Small intestine (tissue), 7 donors: ENCODE measurements around the gene TOM1L2. TPM values are rescaled to one million over a fixed set of nuclear protein-coding genes. Genes with fewer than 3 reads are reported as not detected.

Experiments
- DNase-seq, 2 donors: peaks; one replicate each; pipeline versions ENCODE4 v3.0.0 to v3.0.0-alpha.2; 2013
- FAIRE-seq: peaks from 2 replicates; lab custom pipeline; 2012; peaks lifted over from hg19 to GRCh38; lab: Jason Lieb, UNC
- H3K27ac ChIP-seq, 3 donors: one replicate each; pipeline ENCODE4 v1.5.1; 2013; ENCODE audit warnings: low read length in 2 of 3, mild to moderate bottlenecking in 2 of 3, control low read depth in 1 of 3, inconsistent platforms in 1 of 3, low read depth in 1 of 3, moderate library complexity in 1 of 3
- H3K27me3 ChIP-seq, 3 donors: one replicate each; pipeline ENCODE4 v1.6.1; 2013; ENCODE audit warnings: low read length in 3 of 3, inconsistent platforms in 1 of 3; ENCODE audit not compliant: control insufficient read depth in 3 of 3, insufficient read depth in 3 of 3
- H3K36me3 ChIP-seq, 3 donors: one replicate each; pipeline ENCODE4 v1.6.1; 2013; ENCODE audit warnings: low read length in 3 of 3, inconsistent platforms in 1 of 3, low read depth in 1 of 3, mild to moderate bottlenecking in 1 of 3, moderate library complexity in 1 of 3; ENCODE audit not compliant: control insufficient read depth in 3 of 3, insufficient read depth in 2 of 3
- H3K4me1 ChIP-seq, 3 donors: one replicate each; pipeline ENCODE4 v1.6.1; 2013; ENCODE audit warnings: low read length in 2 of 3, inconsistent platforms in 1 of 3, low read depth in 1 of 3, mild to moderate bottlenecking in 1 of 3, moderate library complexity in 1 of 3; ENCODE audit not compliant: control insufficient read depth in 3 of 3, insufficient read depth in 2 of 3
- H3K4me3 ChIP-seq, 3 donors: one replicate each; pipeline ENCODE4 v1.5.1; 2013; ENCODE audit warnings: low read length in 3 of 3, control low read depth in 1 of 3, inconsistent platforms in 1 of 3, low read depth in 1 of 3, mild to moderate bottlenecking in 1 of 3, moderate library complexity in 1 of 3
- H3K9me3 ChIP-seq, 2 donors: one replicate each; pipeline ENCODE4 v1.6.1; 2013; ENCODE audit warnings: low read depth in 1 of 2, low read length in 1 of 2; ENCODE audit not compliant: control insufficient read depth in 2 of 2, insufficient read depth in 1 of 2
- WGBS, 3 donors: extraction: QIAGEN DNeasy Blood & Tissue Kit; methylation state at CpG; one replicate each; pipeline ENCODE4 v1.1.7; 2013; 5-methylcytosine and 5-hydroxymethylcytosine counted together
- polyA plus RNA-seq, 4 donors: library from polyadenylated mRNA; stranded (reverse) in 3 of 4; unstranded in 1 of 4; fragments of 200-250 nt in 3 of 4; fragments of 120-200 nt in 1 of 4; gene quantifications; one replicate each; pipeline versions ENCODE4 v1.2.1 to v1.2.3, GENCODE V29; 2013
- donor health status: healthy with polysubstance abuse.
- donor health status: control.
- donor health status: control.
- donor health status: Bipolar disorder and iron deficiency.
- donor health status: healthy.

The TOM1L2 gene
- polyA plus RNA-seq, 4 donors: 14.3 to 26.6 (median 24.7) TPM

GRCh38 chr17:17934806-17935205 lies 37.4 kb downstream of the TOM1L2 start:
- 82 to 90% (median 84%) methylated on average over 3 of the region's 3 CpGs for WGBS, 3 donors
- DNase-seq: no peak
- Histone ChIP-seq H3K36me3 (no peaks in the 10 kb centered on the region), H3K27me3 (no peaks in the 10 kb centered on the region), H3K27ac (no peak overlapping the region), H3K9me3 (no peaks in the 10 kb centered on the region), H3K4me1 (peaks cover 22 to 46% (median 22%) of the 10 kb centered on the region in 3 donors), H3K4me3 (no peak overlapping the region)
- FAIRE-seq: no peak

GRCh38 chr17:17934214-17934613 lies 38.0 kb downstream of the TOM1L2 start:
- no peak for DNase-seq
- Histone ChIP-seq H3K36me3 (no peaks in the 10 kb centered on the region), H3K27me3 (no peaks in the 10 kb centered on the region), H3K27ac (no peak overlapping the region), H3K4me1 (peaks cover 22 to 46% (median 22%) of the 10 kb centered on the region in 3 donors), H3K4me3 (no peak overlapping the region), H3K9me3 (no peaks in the 10 kb centered on the region)
- no peak for FAIRE-seq
- 85 to 91% (median 87%) methylated on average over 2 of the region's 2 CpGs for WGBS, 3 donors

- Histone ChIP-seq H3K4me1 (peaks cover 20 to 41% (median 22%) of the 10 kb centered on the region in 3 donors), H3K36me3 (no peaks in the 10 kb centered on the region), H3K4me3 (no peak overlapping the region), H3K27ac (no peak overlapping the region), H3K27me3 (no peaks in the 10 kb centered on the region), H3K9me3 (no peaks in the 10 kb centered on the region)
- FAIRE-seq (no peak), DNase-seq (no peak)
Measured at GRCh38 chr17:17933775-17934174, 38.4 kb downstream of the TOM1L2 start.

GRCh38 chr17:17931159-17931558 lies 41.0 kb downstream of the TOM1L2 start:
- Histone ChIP-seq H3K4me1 (peaks cover 9 to 26% (median 10%) of the 10 kb centered on the region in 3 donors), H3K9me3 (no peaks in the 10 kb centered on the region), H3K36me3 (no peaks in the 10 kb centered on the region), H3K27ac (no peak overlapping the region), H3K4me3 (no peak overlapping the region), H3K27me3 (no peaks in the 10 kb centered on the region)
- DNase-seq: no peak
- FAIRE-seq: no peak
- WGBS, 3 donors: 87 to 92% (median 92%) methylated on average over 2 of the region's 2 CpGs

GRCh38 chr17:17930674-17931073 lies 41.5 kb downstream of the TOM1L2 start:
- FAIRE-seq (no peak), DNase-seq (no peak)
- Histone ChIP-seq H3K4me1 (peaks cover 7 to 21% (median 8%) of the 10 kb centered on the region in 3 donors), H3K36me3 (peaks cover 0 to 1% (median 0%) of the 10 kb centered on the region in 3 donors), H3K27me3 (no peaks in the 10 kb centered on the region), H3K27ac (no peak overlapping the region), H3K9me3 (no peaks in the 10 kb centered on the region), H3K4me3 (no peak overlapping the region)

- DNase-seq (no peak), FAIRE-seq (no peak)
- Histone ChIP-seq H3K27me3 (no peaks in the 10 kb centered on the region), H3K4me3 (no peak overlapping the region), H3K9me3 (no peaks in the 10 kb centered on the region), H3K36me3 (peaks cover 0 to 3% (median 0%) of the 10 kb centered on the region in 3 donors), H3K4me1 (peaks cover 0 to 13% (median 2%) of the 10 kb centered on the region in 3 donors), H3K27ac (no peak overlapping the region)
- WGBS, 3 donors: 65 to 74% (median 69%) methylated on average over 2 of the region's 2 CpGs
Measured at GRCh38 chr17:17929655-17930380, 42.4 kb downstream of the TOM1L2 start.

- no peak overlapping the region for H3K4me3 ChIP-seq
- FAIRE-seq: no peak
- no peaks in the 10 kb centered on the region for H3K27me3 ChIP-seq
- peaks cover 0 to 3% (median 0%) of the 10 kb centered on the region in 3 donors for H3K36me3 ChIP-seq
- H3K27ac ChIP-seq: no peak overlapping the region
- H3K4me1 ChIP-seq: peaks cover 0 to 11% (median 2%) of the 10 kb centered on the region in 3 donors
- H3K9me3 ChIP-seq: no peaks in the 10 kb centered on the region
- 76 to 83% (median 82%) methylated on average over 12 of the region's 12 CpGs for WGBS, 3 donors
- DNase-seq: no peak
Measured at GRCh38 chr17:17928398-17929287, 43.6 kb downstream of the TOM1L2 start.

GRCh38 chr17:17926840-17927449 lies 45.3 kb downstream of the TOM1L2 start:
- no peak for FAIRE-seq
- no peaks in the 10 kb centered on the region for H3K9me3 ChIP-seq
- peaks cover 0 to 18% (median 4%) of the 10 kb centered on the region in 3 donors for H3K4me1 ChIP-seq
- 68 to 78% (median 73%) methylated on average over 5 of the region's 5 CpGs for WGBS, 3 donors
- DNase-seq: no peak
- peaks cover 0 to 3% (median 0%) of the 10 kb centered on the region in 3 donors for H3K36me3 ChIP-seq
- no peaks in the 10 kb centered on the region for H3K27me3 ChIP-seq
- no peak overlapping the region for H3K4me3 ChIP-seq
- no peak overlapping the region for H3K27ac ChIP-seq
